Liver (tissue), 9 donors: Measurements from ENCODE around the gene EXOSC5. TPM values are rescaled to one million over a fixed set of nuclear protein-coding genes. Genes with fewer than 3 reads are reported as not detected.

Experiments
- DNase-seq: peaks from one replicate; pipeline ENCODE4 v3.0.0-alpha.2; 2017; ENCODE audit warnings: low spot score
- H3K27ac ChIP-seq, 2 donors: one replicate each; pipeline ENCODE4 v1.7.0; 2013; ENCODE audit warnings: inconsistent platforms in 2 of 2, low read length in 2 of 2, control low read depth in 1 of 2, low read depth in 1 of 2, mild to moderate bottlenecking in 1 of 2
- H3K27me3 ChIP-seq, 4 donors: one replicate each; pipeline versions ENCODE4 v1.6.1 to v1.7.0; 2013; ENCODE audit warnings: low read length in 3 of 4, inconsistent platforms in 1 of 4, mild to moderate bottlenecking in 1 of 4, moderate library complexity in 1 of 4; ENCODE audit not compliant: control insufficient read depth in 4 of 4, insufficient read depth in 4 of 4
- H3K36me3 ChIP-seq, 4 donors: one replicate each; pipeline versions ENCODE4 v1.6.1 to v1.7.0; 2013; ENCODE audit warnings: low read length in 3 of 4, mild to moderate bottlenecking in 3 of 4, low read depth in 1 of 4, moderate library complexity in 1 of 4; ENCODE audit not compliant: control insufficient read depth in 4 of 4, insufficient read depth in 3 of 4
- H3K4me1 ChIP-seq, 4 donors: one replicate each; pipeline versions ENCODE4 v1.6.1 to v1.7.0; 2013; ENCODE audit warnings: low read length in 3 of 4, mild to moderate bottlenecking in 3 of 4, moderate library complexity in 1 of 4; ENCODE audit not compliant: control insufficient read depth in 4 of 4, insufficient read depth in 4 of 4
- H3K4me3 ChIP-seq, 3 donors: one replicate each; pipeline versions ENCODE4 v1.6.1 to v1.7.0; 2013; ENCODE audit warnings: low read length in 3 of 3, control low read depth in 1 of 3, low read depth in 1 of 3, mild to moderate bottlenecking in 1 of 3
- H3K9ac ChIP-seq, 2 donors: one replicate each; pipeline ENCODE4 v1.7.0; 2013; ENCODE audit warnings: low read length in 2 of 2, mild to moderate bottlenecking in 2 of 2, moderate library complexity in 2 of 2, control low read depth in 1 of 2, low read depth in 1 of 2
- H3K9me3 ChIP-seq, 4 donors: one replicate each; pipeline versions ENCODE4 v1.6.1 to v1.7.0; 2013; ENCODE audit warnings: low read length in 3 of 4; ENCODE audit not compliant: control insufficient read depth in 4 of 4
- EGR1 ChIP-seq, 2 donors: IDR thresholded peaks; 2 replicates each; pipeline ENCODE4 v1.6.1; 2016 to 2018; ENCODE audit warnings: antibody characterized with exemption in 2 of 2, low read depth in 2 of 2
- FOXA1 ChIP-seq: IDR thresholded peaks from 2 replicates; pipeline ENCODE4 v1.6.1; 2016; ENCODE audit warnings: antibody characterized with exemption
- FOXA2 ChIP-seq: IDR thresholded peaks from 2 replicates; pipeline ENCODE4 v1.6.1; 2016; ENCODE audit warnings: antibody characterized with exemption
- GABPA ChIP-seq, 2 donors: IDR thresholded peaks in 1 of 2; conservative IDR thresholded peaks in 1 of 2; 2 replicates each; pipeline ENCODE4 v1.6.1; 2016; ENCODE audit warnings: antibody characterized with exemption in 2 of 2, mild to moderate bottlenecking in 1 of 2, moderate library complexity in 1 of 2
- HNF4A ChIP-seq, 2 donors: conservative IDR thresholded peaks; 2 replicates each; pipeline ENCODE4 v1.6.1; 2016; ENCODE audit warnings: antibody characterized with exemption in 2 of 2, mild to moderate bottlenecking in 2 of 2
- HNF4G ChIP-seq: IDR thresholded peaks from 2 replicates; pipeline ENCODE4 v1.6.1; 2016; ENCODE audit warnings: antibody characterized with exemption
- JUND ChIP-seq, 2 donors: IDR thresholded peaks; 2 replicates each; pipeline ENCODE4 v1.6.1; 2016; ENCODE audit warnings: antibody characterized with exemption in 2 of 2
- NR2F2 ChIP-seq: IDR thresholded peaks from 2 replicates; pipeline ENCODE4 v1.6.1; 2016; ENCODE audit warnings: antibody characterized with exemption
- RAD21 ChIP-seq, 2 donors: IDR thresholded peaks; 2 replicates each; pipeline ENCODE4 v1.6.1; 2016; ENCODE audit warnings: antibody characterized with exemption in 2 of 2, mild to moderate bottlenecking in 2 of 2
- RXRA ChIP-seq, 2 donors: IDR thresholded peaks; 2 replicates each; pipeline ENCODE4 v1.6.1; 2017 to 2018; ENCODE audit warnings: antibody characterized with exemption in 2 of 2, mild to moderate bottlenecking in 1 of 2
- SP1 ChIP-seq: IDR thresholded peaks from 2 replicates; pipeline ENCODE4 v1.6.1; 2018; ENCODE audit warnings: antibody characterized with exemption, mild to moderate bottlenecking
- TAF1 ChIP-seq: conservative IDR thresholded peaks from 2 replicates; pipeline ENCODE4 v1.6.1; 2016; ENCODE audit warnings: antibody characterized with exemption, mild to moderate bottlenecking
- YY1 ChIP-seq: IDR thresholded peaks from 2 replicates; pipeline ENCODE4 v1.6.1; 2016; ENCODE audit warnings: antibody characterized with exemption, mild to moderate bottlenecking
- WGBS: extraction: QIAGEN DNeasy Blood & Tissue Kit; methylation state at CpG from one replicate; pipeline ENCODE4 v1.1.7; 2013; 5-methylcytosine and 5-hydroxymethylcytosine counted together
- polyA plus RNA-seq, 2 donors: library from polyadenylated mRNA; stranded (reverse) in 1 of 2; unstranded in 1 of 2; fragments of 200-250 nt in 1 of 2; fragments of >200 nt in 1 of 2; fragmentation: Nextera tagmentation in 1 of 2; extraction: Ambion mirVana in 1 of 2; gene quantifications; one replicate each; pipeline versions ENCODE4 v1.2.1 to v1.2.3, GENCODE V29; 2013 to 2015
- total RNA-seq, 2 donors: library from RNA; depleted of rRNA; stranded (reverse); fragments of >200 nt; gene quantifications; one replicate each; pipeline ENCODE4 v1.2.3, GENCODE V29; 2014
- TF ChIP-seq, protein P1 (sequence below): IDR thresholded peaks from 2 replicates; pipeline ENCODE4 v1.6.1; 2016; ENCODE audit warnings: antibody characterized with exemption
- TF ChIP-seq, protein P2 (sequence below): fragments of 150-350 bp; IDR thresholded peaks from 2 replicates; pipeline ENCODE4 v1.5.1; 2017; ENCODE audit warnings: improper control_type of control experiment, low read depth, low read length; ENCODE audit not compliant: missing input control
- TF ChIP-seq, protein P3 (sequence below): IDR thresholded peaks from 2 replicates; pipeline ENCODE4 v1.6.1; 2016; ENCODE audit warnings: antibody characterized with exemption, mild to moderate bottlenecking
- TF ChIP-seq, protein P4 (sequence below): IDR thresholded peaks from 2 replicates; pipeline ENCODE4 v1.6.1; 2016; ENCODE audit warnings: antibody characterized with exemption
- TF ChIP-seq, protein P5 (sequence below): IDR thresholded peaks from 2 replicates; pipeline ENCODE4 v1.6.1; 2016; ENCODE audit warnings: antibody characterized with exemption
- donor health status: healthy.
- donor health status: healthy.
- donor health status: healthy.
- donor health status: healthy.
- donor health status: healthy.

Gene EXOSC5
- total and polyA plus RNA-seq, 4 donors = 8.3 to 26.7 (median 18.9) TPM

DNA sequence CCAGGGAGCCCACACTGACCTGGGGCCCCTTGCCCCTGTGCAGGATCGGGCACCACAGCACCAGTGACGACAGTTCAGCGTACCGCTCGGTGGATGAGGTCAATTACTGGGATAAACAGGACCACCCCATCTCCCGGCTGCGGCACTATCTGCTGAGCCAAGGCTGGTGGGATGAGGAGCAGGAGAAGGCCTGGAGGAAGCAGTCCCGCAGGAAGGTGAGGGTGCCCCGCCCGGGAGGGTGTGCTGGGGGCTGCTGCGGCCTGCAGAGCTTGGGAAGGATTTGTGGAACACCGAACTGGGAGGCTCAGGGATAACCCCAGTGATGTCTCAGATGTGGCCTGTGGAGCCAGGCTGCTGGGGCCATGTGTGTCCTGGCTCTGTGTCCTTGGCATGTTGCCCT, 25.8 kb upstream of the EXOSC5 start:
- peaks cover 13 to 70% (median 32%) of the 10 kb centered on the region in 4 donors for H3K36me3 ChIP-seq

DNA sequence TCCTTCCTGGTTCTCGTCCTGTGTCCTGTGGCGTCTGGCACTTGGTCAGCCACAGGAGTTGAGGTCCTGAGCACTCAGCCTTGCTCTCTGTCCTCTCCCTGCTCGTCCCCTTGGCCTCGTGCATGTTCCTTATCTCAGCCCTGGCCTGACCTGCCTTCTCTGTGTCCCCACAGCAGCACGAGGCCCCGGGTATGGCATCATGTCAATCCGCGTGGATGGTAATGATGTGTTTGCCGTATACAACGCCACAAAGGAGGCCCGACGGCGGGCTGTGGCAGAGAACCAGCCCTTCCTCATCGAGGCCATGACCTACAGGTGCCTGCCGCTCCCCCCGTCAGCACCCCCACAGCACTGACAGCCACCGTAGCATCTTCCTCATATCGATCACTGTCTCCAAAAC, 25.3 kb upstream of the EXOSC5 start:
- Histone ChIP-seq H3K4me3 (no peak overlapping the region), H3K27ac (no peak overlapping the region), H3K9me3 (no peaks in the 10 kb centered on the region), H3K4me1 (peaks cover 0 to 8% (median 0%) of the 10 kb centered on the region in 4 donors), H3K36me3 (peaks cover 13 to 70% (median 32%) of the 10 kb centered on the region in 4 donors), H3K27me3 (no peaks in the 10 kb centered on the region), H3K9ac (no peak overlapping the region)
- WGBS = 92% methylated on average over 18 of the region's 18 CpGs
- TF ChIP-seq HNF4A (conservative IDR thresholded peaks at IDR 0.05) (no peak), RXRA (IDR thresholded peaks at IDR 0.05) (no peak)
- DNase-seq = no peak

More for the DNA sequence above, 25.8 kb upstream of the EXOSC5 start:
- no peak for DNase-seq
- no peak overlapping the region for H3K9ac ChIP-seq
- H3K9me3 ChIP-seq = no peaks in the 10 kb centered on the region
- peaks cover 0 to 8% (median 0%) of the 10 kb centered on the region in 4 donors for H3K4me1 ChIP-seq
- no peak for TF ChIP-seq HNF4G
- H3K27me3 ChIP-seq = no peaks in the 10 kb centered on the region
- 94% methylated on average over 12 of the region's 12 CpGs for WGBS
- no peak overlapping the region for H3K4me3 ChIP-seq
- H3K27ac ChIP-seq = no peak overlapping the region

DNA sequence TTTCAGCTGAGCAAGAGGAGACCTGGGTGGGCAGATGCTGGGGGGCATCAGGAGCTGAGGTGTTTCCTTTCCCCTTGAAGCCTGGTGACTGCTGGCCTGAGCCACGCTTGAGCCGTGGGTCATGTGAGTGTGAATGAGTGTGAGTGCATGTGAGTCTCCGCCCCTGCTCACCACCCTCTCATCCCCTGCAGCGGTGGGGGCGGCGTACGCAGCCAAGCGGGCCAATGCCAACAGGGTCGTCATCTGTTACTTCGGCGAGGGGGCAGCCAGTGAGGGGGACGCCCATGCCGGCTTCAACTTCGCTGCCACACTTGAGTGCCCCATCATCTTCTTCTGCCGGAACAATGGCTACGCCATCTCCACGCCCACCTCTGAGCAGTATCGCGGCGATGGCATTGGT, 24.8 kb upstream of the EXOSC5 start:
- peaks cover 0 to 8% (median 0%) of the 10 kb centered on the region in 4 donors for H3K4me1 ChIP-seq
- peaks cover 13 to 73% (median 32%) of the 10 kb centered on the region in 4 donors for H3K36me3 ChIP-seq
- H3K27me3 ChIP-seq = no peaks in the 10 kb centered on the region
- no peak for DNase-seq
- WGBS = 97% methylated on average over 20 of the region's 20 CpGs
- H3K9ac ChIP-seq = no peak overlapping the region
- no peaks in the 10 kb centered on the region for H3K9me3 ChIP-seq
- no peak overlapping the region for H3K27ac ChIP-seq
- no peak overlapping the region for H3K4me3 ChIP-seq
- TF ChIP-seq, protein P1, sequence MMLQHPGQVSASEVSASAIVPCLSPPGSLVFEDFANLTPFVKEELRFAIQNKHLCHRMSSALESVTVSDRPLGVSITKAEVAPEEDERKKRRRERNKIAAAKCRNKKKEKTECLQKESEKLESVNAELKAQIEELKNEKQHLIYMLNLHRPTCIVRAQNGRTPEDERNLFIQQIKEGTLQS = no peak
- TF ChIP-seq JUND (IDR thresholded peaks at IDR 0.05) = no peak
- TF ChIP-seq FOXA1 = no peak
- no peak for TF ChIP-seq TAF1
- no peak for TF ChIP-seq SP1
- no peak for TF ChIP-seq NR2F2
- TF ChIP-seq YY1 = no peak
- TF ChIP-seq HNF4G = no peak
- TF ChIP-seq, protein P2, sequence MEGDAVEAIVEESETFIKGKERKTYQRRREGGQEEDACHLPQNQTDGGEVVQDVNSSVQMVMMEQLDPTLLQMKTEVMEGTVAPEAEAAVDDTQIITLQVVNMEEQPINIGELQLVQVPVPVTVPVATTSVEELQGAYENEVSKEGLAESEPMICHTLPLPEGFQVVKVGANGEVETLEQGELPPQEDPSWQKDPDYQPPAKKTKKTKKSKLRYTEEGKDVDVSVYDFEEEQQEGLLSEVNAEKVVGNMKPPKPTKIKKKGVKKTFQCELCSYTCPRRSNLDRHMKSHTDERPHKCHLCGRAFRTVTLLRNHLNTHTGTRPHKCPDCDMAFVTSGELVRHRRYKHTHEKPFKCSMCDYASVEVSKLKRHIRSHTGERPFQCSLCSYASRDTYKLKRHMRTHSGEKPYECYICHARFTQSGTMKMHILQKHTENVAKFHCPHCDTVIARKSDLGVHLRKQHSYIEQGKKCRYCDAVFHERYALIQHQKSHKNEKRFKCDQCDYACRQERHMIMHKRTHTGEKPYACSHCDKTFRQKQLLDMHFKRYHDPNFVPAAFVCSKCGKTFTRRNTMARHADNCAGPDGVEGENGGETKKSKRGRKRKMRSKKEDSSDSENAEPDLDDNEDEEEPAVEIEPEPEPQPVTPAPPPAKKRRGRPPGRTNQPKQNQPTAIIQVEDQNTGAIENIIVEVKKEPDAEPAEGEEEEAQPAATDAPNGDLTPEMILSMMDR = no peak
- no peak for TF ChIP-seq HNF4A (conservative IDR thresholded peaks at IDR 0.05)
- no peak for TF ChIP-seq GABPA (IDR thresholded peaks at IDR 0.05 in 1 of 2, conservative IDR thresholded peaks at IDR 0.05 in 1 of 2)
- TF ChIP-seq, protein P3, sequence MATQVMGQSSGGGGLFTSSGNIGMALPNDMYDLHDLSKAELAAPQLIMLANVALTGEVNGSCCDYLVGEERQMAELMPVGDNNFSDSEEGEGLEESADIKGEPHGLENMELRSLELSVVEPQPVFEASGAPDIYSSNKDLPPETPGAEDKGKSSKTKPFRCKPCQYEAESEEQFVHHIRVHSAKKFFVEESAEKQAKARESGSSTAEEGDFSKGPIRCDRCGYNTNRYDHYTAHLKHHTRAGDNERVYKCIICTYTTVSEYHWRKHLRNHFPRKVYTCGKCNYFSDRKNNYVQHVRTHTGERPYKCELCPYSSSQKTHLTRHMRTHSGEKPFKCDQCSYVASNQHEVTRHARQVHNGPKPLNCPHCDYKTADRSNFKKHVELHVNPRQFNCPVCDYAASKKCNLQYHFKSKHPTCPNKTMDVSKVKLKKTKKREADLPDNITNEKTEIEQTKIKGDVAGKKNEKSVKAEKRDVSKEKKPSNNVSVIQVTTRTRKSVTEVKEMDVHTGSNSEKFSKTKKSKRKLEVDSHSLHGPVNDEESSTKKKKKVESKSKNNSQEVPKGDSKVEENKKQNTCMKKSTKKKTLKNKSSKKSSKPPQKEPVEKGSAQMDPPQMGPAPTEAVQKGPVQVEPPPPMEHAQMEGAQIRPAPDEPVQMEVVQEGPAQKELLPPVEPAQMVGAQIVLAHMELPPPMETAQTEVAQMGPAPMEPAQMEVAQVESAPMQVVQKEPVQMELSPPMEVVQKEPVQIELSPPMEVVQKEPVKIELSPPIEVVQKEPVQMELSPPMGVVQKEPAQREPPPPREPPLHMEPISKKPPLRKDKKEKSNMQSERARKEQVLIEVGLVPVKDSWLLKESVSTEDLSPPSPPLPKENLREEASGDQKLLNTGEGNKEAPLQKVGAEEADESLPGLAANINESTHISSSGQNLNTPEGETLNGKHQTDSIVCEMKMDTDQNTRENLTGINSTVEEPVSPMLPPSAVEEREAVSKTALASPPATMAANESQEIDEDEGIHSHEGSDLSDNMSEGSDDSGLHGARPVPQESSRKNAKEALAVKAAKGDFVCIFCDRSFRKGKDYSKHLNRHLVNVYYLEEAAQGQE = no peak
- no peak for TF ChIP-seq EGR1 (IDR thresholded peaks at IDR 0.05; ENCODE audit: low read depth in 2 of 2)
- TF ChIP-seq RXRA (IDR thresholded peaks at IDR 0.05) = no peak
- no peak for TF ChIP-seq FOXA2
- TF ChIP-seq, protein P4, sequence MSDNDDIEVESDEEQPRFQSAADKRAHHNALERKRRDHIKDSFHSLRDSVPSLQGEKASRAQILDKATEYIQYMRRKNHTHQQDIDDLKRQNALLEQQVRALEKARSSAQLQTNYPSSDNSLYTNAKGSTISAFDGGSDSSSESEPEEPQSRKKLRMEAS = no peak
- TF ChIP-seq, protein P5, sequence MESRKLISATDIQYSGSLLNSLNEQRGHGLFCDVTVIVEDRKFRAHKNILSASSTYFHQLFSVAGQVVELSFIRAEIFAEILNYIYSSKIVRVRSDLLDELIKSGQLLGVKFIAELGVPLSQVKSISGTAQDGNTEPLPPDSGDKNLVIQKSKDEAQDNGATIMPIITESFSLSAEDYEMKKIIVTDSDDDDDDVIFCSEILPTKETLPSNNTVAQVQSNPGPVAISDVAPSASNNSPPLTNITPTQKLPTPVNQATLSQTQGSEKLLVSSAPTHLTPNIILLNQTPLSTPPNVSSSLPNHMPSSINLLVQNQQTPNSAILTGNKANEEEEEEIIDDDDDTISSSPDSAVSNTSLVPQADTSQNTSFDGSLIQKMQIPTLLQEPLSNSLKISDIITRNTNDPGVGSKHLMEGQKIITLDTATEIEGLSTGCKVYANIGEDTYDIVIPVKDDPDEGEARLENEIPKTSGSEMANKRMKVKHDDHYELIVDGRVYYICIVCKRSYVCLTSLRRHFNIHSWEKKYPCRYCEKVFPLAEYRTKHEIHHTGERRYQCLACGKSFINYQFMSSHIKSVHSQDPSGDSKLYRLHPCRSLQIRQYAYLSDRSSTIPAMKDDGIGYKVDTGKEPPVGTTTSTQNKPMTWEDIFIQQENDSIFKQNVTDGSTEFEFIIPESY = no peak
- TF ChIP-seq RAD21 (IDR thresholded peaks at IDR 0.05) = no peak
